Activated CD8-positive, alpha-beta memory T cell treated with anti-CD3 and anti-CD28 coated beads, Interleukin-2, amount 50 U/mL, for 4 hours (primary cell): Measurements from ENCODE around the gene TRIM31.
"Not testable (repeated sequence)": the region's sequence is repeated elsewhere in the genome, so short reads cannot be mapped to it uniquely, and the experiment has no call there.

Experiments
- DNase-seq: peaks from one replicate; pipeline ENCODE4 v3.0.0-alpha.2; 2020

The TRIM31 gene

GRCh38 chr6:30149234-30149633 is 36.3 kb upstream of the TRIM31 start:
- no peak for DNase-seq

GRCh38 chr6:30147096-30147495 is 34.2 kb upstream of the TRIM31 start:
- DNase-seq: no peak

- DNase-seq: no peak
These were observed 32.9 kb upstream of the TRIM31 start for GRCh38 chr6:30145818-30146217.

GRCh38 chr6:30144811-30145210 is 31.9 kb upstream of the TRIM31 start:
- DNase-seq: no peak

- no peak for DNase-seq
These were observed 30.9 kb upstream of the TRIM31 start for GRCh38 chr6:30143780-30144179.

GRCh38 chr6:30142665-30143064 is 29.8 kb upstream of the TRIM31 start:
- DNase-seq: no peak

GRCh38 chr6:30140240-30140639 is 27.4 kb upstream of the TRIM31 start:
- not testable (repeated sequence) for DNase-seq

- no peak for DNase-seq
These were observed 23.8 kb upstream of the TRIM31 start for GRCh38 chr6:30136570-30137286.

- DNase-seq: no peak
These were observed 22.9 kb upstream of the TRIM31 start, which contains the start of gene TRIM40 for GRCh38 chr6:30135757-30136156. Gene TRIM40, plus strand, starts transcription at chr6:30136140. Its CDS starts 897 bp downstream, at chr6:30137037.

- no peak for DNase-seq
These were observed 22.3 kb upstream of the TRIM31 start for GRCh38 chr6:30135147-30135546.

- no peak for DNase-seq
These were observed 19.1 kb upstream of the TRIM31 start for GRCh38 chr6:30131947-30132497.

GRCh38 chr6:30130887-30131862 is 18.3 kb upstream of the TRIM31 start:
- DNase-seq: peak; percentile 50

GRCh38 chr6:30130179-30130679 is 17.3 kb upstream of the TRIM31 start:
- DNase-seq: no peak

- no peak for DNase-seq
These were observed 16.6 kb upstream of the TRIM31 start for GRCh38 chr6:30129265-30130178.

- no peak for DNase-seq
These were observed 14.6 kb upstream of the TRIM31 start for GRCh38 chr6:30127238-30128093.

GRCh38 chr6:30122515-30122914 is 9.6 kb upstream of the TRIM31 start:
- DNase-seq: no peak

- DNase-seq: no peak
These were observed 8.8 kb upstream of the TRIM31 start for GRCh38 chr6:30121446-30122366.

GRCh38 chr6:30118691-30119090 is 5.8 kb upstream of the TRIM31 start:
- not testable (repeated sequence) for DNase-seq

GRCh38 chr6:30116724-30117123 is 3.8 kb upstream of the TRIM31 start:
- DNase-seq: no peak

GRCh38 chr6:30113841-30114240 is 951 bp upstream of the TRIM31 start:
- no peak for DNase-seq
